Suprapubic skin (tissue), 4 donors: Measurements from ENCODE around the gene VCAN. TPM values are rescaled to one million over a fixed set of nuclear protein-coding genes. Genes with fewer than 3 reads are reported as not detected.

ENCODE experiments used
- DNase-seq, 2 donors: peaks; one replicate each; pipeline ENCODE4 v3.0.0-alpha.2; 2019; ENCODE audit warnings: low spot score in 2 of 2
- H3K27ac ChIP-seq: fragments of 200-600 bp; sonication (generic); one replicate; pipeline ENCODE4 v1.5.1; 2019
- H3K27me3 ChIP-seq: fragments of 200-600 bp; sonication (generic); one replicate; pipeline ENCODE4 v1.5.1; 2019
- H3K36me3 ChIP-seq: fragments of 200-600 bp; sonication (generic); one replicate; pipeline ENCODE4 v1.5.1; 2019
- H3K4me1 ChIP-seq: fragments of 200-600 bp; sonication (generic); one replicate; pipeline ENCODE4 v1.5.1; 2019
- H3K4me3 ChIP-seq: fragments of 200-600 bp; sonication (generic); one replicate; pipeline ENCODE4 v1.5.1; 2019; ENCODE audit warnings: mild to moderate bottlenecking
- H3K9me3 ChIP-seq: fragments of 200-600 bp; sonication (generic); one replicate; pipeline ENCODE4 v1.5.1; 2019
- CTCF ChIP-seq, 2 donors: fragments of 200-600 bp in 1 of 2; fragments of 450-650 bp in 1 of 2; sonication (generic) in 1 of 2; IDR thresholded peaks; one replicate each; pipeline ENCODE4 v1.5.1; 2016 to 2019; ENCODE audit warnings: antibody characterized with exemption in 2 of 2, mild to moderate bottlenecking in 1 of 2, moderate library complexity in 1 of 2
- EP300 ChIP-seq: sonication (generic); formaldehyde crosslinking; IDR thresholded peaks from one replicate; pipeline ENCODE4 v1.6.1; 2017; ENCODE audit warnings: antibody characterized with exemption
- POLR2A ChIP-seq, 2 donors: fragments of 450-650 bp; IDR thresholded peaks; one replicate each; pipeline ENCODE4 v1.6.1; 2017; ENCODE audit warnings: antibody characterized with exemption in 2 of 2, mild to moderate bottlenecking in 2 of 2, moderate library complexity in 2 of 2
- POLR2AphosphoS5 ChIP-seq, 3 donors: sonication (generic); formaldehyde crosslinking; IDR thresholded peaks; one replicate each; pipeline ENCODE4 v1.6.1; 2017; ENCODE audit warnings: antibody characterized with exemption in 3 of 3
- WGBS: methylation state at CpG from one replicate; pipeline ENCODE4 v1.1.5; 2018; 5-methylcytosine and 5-hydroxymethylcytosine counted together
- total RNA-seq, 4 donors: library from RNA; depleted of rRNA; stranded (reverse); fragments of >200 nt; gene quantifications; one replicate each; pipeline ENCODE4 v1.1.0, GENCODE V29; 2016

Gene VCAN
- total RNA-seq, 4 donors from 2014 or later: 22.8 to 30.3 (median 24.0) TPM

DNA sequence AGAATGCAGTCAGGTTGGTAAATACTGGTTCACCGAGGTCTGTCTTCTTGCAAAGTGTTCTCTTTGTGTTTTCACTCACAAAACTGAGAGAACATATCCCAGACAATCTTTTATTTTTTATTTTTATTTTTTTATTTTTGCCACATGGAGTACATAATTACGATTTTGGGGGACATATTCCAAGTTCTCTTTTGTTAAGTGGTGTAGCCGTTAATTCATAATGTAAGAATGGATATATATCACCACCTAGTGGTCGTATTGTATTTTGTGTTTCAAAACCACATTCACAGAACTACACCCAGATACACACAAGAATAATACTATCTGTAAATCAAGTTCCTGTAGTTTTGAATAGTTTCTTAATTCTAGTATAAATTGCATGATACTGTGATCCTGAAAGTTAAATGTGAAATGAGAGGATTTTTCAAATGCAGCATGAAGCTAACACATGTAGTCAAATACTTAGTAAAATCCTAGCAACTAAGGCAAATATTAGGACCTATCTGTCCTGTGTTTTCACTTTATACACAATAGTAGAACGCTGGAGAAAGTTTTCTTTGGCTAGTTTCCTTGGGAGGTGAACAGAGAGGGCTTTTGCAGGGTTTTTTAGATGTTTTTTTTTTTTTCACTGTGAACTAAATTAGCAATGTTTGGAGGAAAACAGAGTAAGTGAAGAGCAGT, 92.7 kb downstream of the VCAN start:
- TF ChIP-seq POLR2AphosphoS5 (IDR thresholded peaks at IDR 0.05): no peak
- TF ChIP-seq EP300: no peak
- TF ChIP-seq POLR2A (IDR thresholded peaks at IDR 0.05): no peak
- TF ChIP-seq CTCF (IDR thresholded peaks at IDR 0.05): peak in 1 of 2 donors; percentile 43
- no peaks in the 10 kb centered on the region for H3K36me3 ChIP-seq
- peaks cover 19% of the 10 kb centered on the region for H3K4me1 ChIP-seq
- no peaks in the 10 kb centered on the region for H3K9me3 ChIP-seq
- 21% methylated on average over 5 of the region's 5 CpGs for WGBS
- H3K4me3 ChIP-seq: no peak overlapping the region
- no peak for DNase-seq
- H3K27ac ChIP-seq: no peak overlapping the region
- H3K27me3 ChIP-seq: no peaks in the 10 kb centered on the region

GRCh38 chr5:83567741-83568140, 96.2 kb downstream of the VCAN start:
- H3K36me3 ChIP-seq: no peaks in the 10 kb centered on the region
- 41% methylated on average over 2 of the region's 2 CpGs for WGBS
- H3K27ac ChIP-seq: no peak overlapping the region
- TF ChIP-seq POLR2A (IDR thresholded peaks at IDR 0.05) (no peak), POLR2AphosphoS5 (IDR thresholded peaks at IDR 0.05) (no peak), EP300 (no peak), CTCF (IDR thresholded peaks at IDR 0.05) (no peak)
- H3K4me3 ChIP-seq: no peak overlapping the region
- H3K9me3 ChIP-seq: no peaks in the 10 kb centered on the region
- H3K4me1 ChIP-seq: peaks cover 14% of the 10 kb centered on the region
- no peaks in the 10 kb centered on the region for H3K27me3 ChIP-seq
- no peak for DNase-seq

GRCh38 chr5:83568186-83568585, 96.6 kb downstream of the VCAN start:
- no peaks in the 10 kb centered on the region for H3K27me3 ChIP-seq
- H3K36me3 ChIP-seq: peaks cover 4% of the 10 kb centered on the region
- no peak overlapping the region for H3K27ac ChIP-seq
- WGBS: 46% methylated on average over 2 of the region's 2 CpGs
- no peak for DNase-seq
- TF ChIP-seq CTCF (IDR thresholded peaks at IDR 0.05) (no peak), POLR2AphosphoS5 (IDR thresholded peaks at IDR 0.05) (peak in 1 of 3 donors; percentile 18)
- H3K4me3 ChIP-seq: no peak overlapping the region
- H3K4me1 ChIP-seq: peaks cover 10% of the 10 kb centered on the region
- no peaks in the 10 kb centered on the region for H3K9me3 ChIP-seq

GRCh38 chr5:83570916-83571315, 99.4 kb downstream of the VCAN start:
- 90% methylated on average over 2 of the region's 2 CpGs for WGBS
- Histone ChIP-seq H3K27me3 (no peaks in the 10 kb centered on the region), H3K4me3 (no peak overlapping the region), H3K9me3 (no peaks in the 10 kb centered on the region), H3K27ac (no peak overlapping the region), H3K4me1 (peaks cover 5% of the 10 kb centered on the region), H3K36me3 (peaks cover 7% of the 10 kb centered on the region)
- DNase-seq: no peak
- no peak for TF ChIP-seq CTCF (IDR thresholded peaks at IDR 0.05)
- no peak for TF ChIP-seq POLR2A (IDR thresholded peaks at IDR 0.05)
- no peak for TF ChIP-seq EP300
- TF ChIP-seq POLR2AphosphoS5 (IDR thresholded peaks at IDR 0.05): no peak

GRCh38 chr5:83572271-83572670, 100.7 kb downstream of the VCAN start:
- DNase-seq: no peak
- TF ChIP-seq CTCF (IDR thresholded peaks at IDR 0.05) (no peak), POLR2A (IDR thresholded peaks at IDR 0.05) (no peak)
- peaks cover 5% of the 10 kb centered on the region for H3K4me1 ChIP-seq
- peaks cover 7% of the 10 kb centered on the region for H3K36me3 ChIP-seq
- 75% methylated on average over 5 of the region's 5 CpGs for WGBS
- H3K27me3 ChIP-seq: no peaks in the 10 kb centered on the region
- no peak overlapping the region for H3K27ac ChIP-seq
- H3K4me3 ChIP-seq: no peak overlapping the region
- no peaks in the 10 kb centered on the region for H3K9me3 ChIP-seq
